ENCODE results near the gene VSIG4.
"Not testable (repeated sequence)": the region's sequence is repeated elsewhere in the genome, so short reads cannot be mapped to it uniquely, and the experiment has no call there.

VSIG4 gene

GRCh38 chrX:66007851-66008250 lies 32.0 kb downstream of the VSIG4 start:
- no peak for DNase-seq

GRCh38 chrX:66005830-66006449 lies 33.9 kb downstream of the VSIG4 start:
- DNase-seq: no peak

GRCh38 chrX:66004928-66005829 lies 34.7 kb downstream of the VSIG4 start:
- DNase-seq: no peak

GRCh38 chrX:66002824-66003680 lies 36.8 kb downstream of the VSIG4 start:
- no peak for DNase-seq

GRCh38 chrX:66001596-66001995 lies 38.3 kb downstream of the VSIG4 start:
- DNase-seq: no peak

- DNase-seq: no peak
Measured at GRCh38 chrX:66000628-66001272, 39.1 kb downstream of the VSIG4 start.

GRCh38 chrX:66000178-66000577 lies 39.7 kb downstream of the VSIG4 start:
- no peak for DNase-seq

GRCh38 chrX:65999563-66000148 lies 40.2 kb downstream of the VSIG4 start:
- no peak for DNase-seq

- no peak for DNase-seq
Measured at GRCh38 chrX:65999029-65999562, 40.8 kb downstream of the VSIG4 start.

- DNase-seq: no peak
Measured at GRCh38 chrX:65997978-65998717, 41.7 kb downstream of the VSIG4 start.

- no peak for DNase-seq
Measured at GRCh38 chrX:65994519-65995506, 45.1 kb downstream of the VSIG4 start.

- DNase-seq: no peak
Measured at GRCh38 chrX:65993915-65994460, 45.9 kb downstream of the VSIG4 start.

- DNase-seq: no peak
Measured at GRCh38 chrX:65993332-65993731, 46.5 kb downstream of the VSIG4 start.

GRCh38 chrX:65990702-65991101 lies 49.2 kb downstream of the VSIG4 start:
- DNase-seq: no peak

GRCh38 chrX:65987811-65988210 lies 52.1 kb downstream of the VSIG4 start:
- DNase-seq: no peak

GRCh38 chrX:65985922-65986588 lies 53.8 kb downstream of the VSIG4 start:
- DNase-seq: no peak

GRCh38 chrX:65985211-65985610 lies 54.7 kb downstream of the VSIG4 start:
- no peak for DNase-seq

GRCh38 chrX:65977161-65977560 lies 62.7 kb downstream of the VSIG4 start:
- not testable (repeated sequence) for DNase-seq

GRCh38 chrX:65976161-65976560 lies 63.7 kb downstream of the VSIG4 start:
- no peak for DNase-seq

All from NCI-H774 (cell line).